A549 (cell line): ENCODE results near the gene DLX6. TPM values are rescaled to one million over a fixed set of nuclear protein-coding genes. Genes with fewer than 3 reads are reported as not detected.

Experiments
- ATAC-seq, 2 experiments: fragments of 200-7000 bp in 1 of 2; fragments of >200 bp in 1 of 2; cut with Nextera tagmentation in 1 of 2; cut with Tn5 transposase in 1 of 2; 3 replicates each; pipeline versions ENCODE4 v1.8.0 to v1.9.1; 2018 to 2020; ENCODE audit warnings: mild to moderate bottlenecking in 1 of 2, moderate library complexity in 1 of 2
- CTCF ChIA-PET: fragments of 300-600 bp; sonication (Branson Sonifier 250); formaldehyde crosslinking; extraction: SDS; loops from one replicate; lab custom pipeline; 2021; ENCODE audit warnings: antibody characterized with exemption, inconsistent platforms; lab: Yijun Ruan, JAX
- POLR2A ChIA-PET: fragments of 350-600 bp; formaldehyde crosslinking; extraction: SDS; loops from one replicate; lab custom pipeline; 2021; ENCODE audit warnings: antibody characterized with exemption, inconsistent platforms; lab: Yijun Ruan, JAX
- DNase-seq, 2 experiments: peaks; one replicate each; pipeline versions ENCODE4 v3.0.0 to v3.0.0-alpha.2; 2011 to 2016; ENCODE audit warnings: low read depth in 1 of 2, low spot score in 1 of 2
- FAIRE-seq: peaks from 2 replicates; lab custom pipeline; 2011; peaks lifted over from hg19 to GRCh38; lab: Jason Lieb, UNC
- H3K27ac ChIP-seq, 2 experiments: fragments of >200 bp; sonication (Bioruptor Twin); formaldehyde crosslinking; 3 replicates each; pipeline ENCODE4 v1.5.1; 2016 to 2017
- H3K4me1 ChIP-seq: fragments of >200 bp; sonication (Bioruptor Twin); formaldehyde crosslinking; 3 replicates; pipeline ENCODE4 v1.6.1; 2016
- H3K4me2 ChIP-seq: fragments of >200 bp; sonication (Bioruptor Twin); formaldehyde crosslinking; 3 replicates; pipeline ENCODE4 v1.6.1; 2016
- H3K4me3 ChIP-seq: fragments of >200 bp; sonication (Bioruptor Twin); formaldehyde crosslinking; 3 replicates; pipeline ENCODE4 v1.5.1; 2016
- H3K9me3 ChIP-seq: fragments of >200 bp; sonication (Bioruptor Twin); formaldehyde crosslinking; 3 replicates; pipeline ENCODE4 v1.6.1; 2016
- BHLHE40 ChIP-seq: IDR thresholded peaks from 2 replicates; pipeline ENCODE4 v1.6.1; 2012; ENCODE audit warnings: low read depth, low read length, inconsistent platforms
- CBX2 ChIP-seq: fragments of 200-600 bp; sonication (generic); IDR thresholded peaks from 2 replicates; pipeline ENCODE4 v1.6.1; 2016; ENCODE audit warnings: low read depth, mild to moderate bottlenecking, borderline replicate concordance
- CBX8 ChIP-seq: fragments of 200-600 bp; sonication (generic); IDR thresholded peaks from 2 replicates; pipeline ENCODE4 v1.6.1; 2016
- CHD2 ChIP-seq: fragments of 150-350 bp; IDR thresholded peaks from 2 replicates; pipeline ENCODE4 v1.6.1; 2014; ENCODE audit warnings: low read length; ENCODE audit not compliant: partially characterized antibody
- CHD4 ChIP-seq: fragments of 200-600 bp; sonication (generic); IDR thresholded peaks from 2 replicates; pipeline ENCODE4 v1.6.1; 2016; ENCODE audit warnings: antibody characterized with exemption, mild to moderate bottlenecking, borderline replicate concordance
- ELK1 ChIP-seq: fragments of 150-350 bp; IDR thresholded peaks from 2 replicates; pipeline ENCODE4 v1.6.1; 2014; ENCODE audit warnings: low read depth, mild to moderate bottlenecking, low read length
- ESRRA ChIP-seq: fragments of 150-350 bp; IDR thresholded peaks from 2 replicates; pipeline ENCODE4 v1.6.1; 2014; ENCODE audit warnings: mild to moderate bottlenecking, low read length, borderline replicate concordance
- GATA3 ChIP-seq: IDR thresholded peaks from 2 replicates; pipeline ENCODE4 v1.6.1; 2012; ENCODE audit warnings: borderline replicate concordance
- HMGXB4 ChIP-seq: fragments of 250-450 bp; sonication (Bioruptor Pico); IDR thresholded peaks from 2 replicates; pipeline ENCODE4 v1.5.0; 2021; ENCODE audit warnings: mild to moderate bottlenecking, moderate library complexity, borderline replicate concordance
- HOXA7 ChIP-seq: fragments of 250-450 bp; sonication (Bioruptor Pico); IDR thresholded peaks from 2 replicates; pipeline ENCODE4 v1.5.0; 2020; ENCODE audit warnings: mild to moderate bottlenecking, moderate library complexity
- KDM5A ChIP-seq: fragments of 200-600 bp; sonication (generic); IDR thresholded peaks from 2 replicates; pipeline ENCODE4 v1.6.1; 2016; ENCODE audit warnings: antibody characterized with exemption, mild to moderate bottlenecking
- MYC ChIP-seq: IDR thresholded peaks from 2 replicates; pipeline ENCODE4 v1.6.1; 2012; ENCODE audit warnings: mild to moderate bottlenecking, inconsistent platforms, low read length, improper control_type of control experiment, borderline replicate concordance
- NR3C1 ChIP-seq: fragments of >200 bp; sonication (Bioruptor Twin); formaldehyde crosslinking; IDR thresholded peaks from 3 replicates; pipeline ENCODE4 v1.6.1; 2017
- PHF8 ChIP-seq: fragments of 200-600 bp; sonication (generic); IDR thresholded peaks from 2 replicates; pipeline ENCODE4 v1.6.1; 2016; ENCODE audit warnings: low read depth, mild to moderate bottlenecking, antibody characterized with exemption, moderate library complexity, borderline replicate concordance
- RAD21 ChIP-seq, 2 experiments: fragments of >200 bp in 1 of 2; sonication (Bioruptor Twin) in 1 of 2; formaldehyde crosslinking in 1 of 2; IDR thresholded peaks in 1 of 2; conservative IDR thresholded peaks in 1 of 2; 2 replicates in 1 of 2; 3 replicates in 1 of 2; pipeline ENCODE4 v1.6.1; 2012 to 2018; ENCODE audit warnings: inconsistent platforms in 1 of 2
- RARB ChIP-seq: fragments of 250-450 bp; sonication (Bioruptor Pico); IDR thresholded peaks from 2 replicates; pipeline ENCODE4 v1.8.0; 2021; ENCODE audit warnings: mild to moderate bottlenecking, moderate library complexity
- RCOR1 ChIP-seq: fragments of 150-350 bp; IDR thresholded peaks from 2 replicates; pipeline ENCODE4 v1.6.1; 2014; ENCODE audit warnings: antibody characterized with exemption, low read length, low read depth
- RFX5 ChIP-seq: fragments of 450-650 bp; IDR thresholded peaks from 2 replicates; pipeline ENCODE4 v1.7.1; 2014; ENCODE audit warnings: antibody characterized with exemption, mild to moderate bottlenecking, moderate library complexity
- RNF2 ChIP-seq: fragments of 200-600 bp; sonication (generic); IDR thresholded peaks from 2 replicates; pipeline ENCODE4 v1.6.1; 2016; ENCODE audit warnings: low read depth, mild to moderate bottlenecking, antibody characterized with exemption, moderate library complexity, borderline replicate concordance
- SMC3 ChIP-seq: fragments of >200 bp; sonication (Bioruptor Twin); formaldehyde crosslinking; IDR thresholded peaks from 3 replicates; pipeline ENCODE4 v1.6.1; 2018; ENCODE audit warnings: inconsistent platforms
- TP53 ChIP-seq: fragments of 250-450 bp; sonication (Bioruptor Pico); IDR thresholded peaks from 2 replicates; pipeline ENCODE4 v1.5.0; 2021; ENCODE audit warnings: mild to moderate bottlenecking, moderate library complexity
- ZSCAN20 ChIP-seq: fragments of 250-450 bp; sonication (Bioruptor Pico); IDR thresholded peaks from 2 replicates; pipeline ENCODE4 v1.8.0; 2022; ENCODE audit warnings: mild to moderate bottlenecking, moderate library complexity
- WGBS: methylation state at CpG from one replicate; pipeline ENCODE4 v1.1.6; 2017; ENCODE audit errors: missing lambda C conversion rate; 5-methylcytosine and 5-hydroxymethylcytosine counted together
- polyA plus RNA-seq, 4 experiments: library from polyadenylated mRNA; depleted of rRNA in 3 of 4; stranded (reverse); fragments of >200 nt; fragmentation: RNase III in 1 of 4; extraction: RNeasy Plus Mini Kit Qiagen cat#74134 plus additional on column Dnase treatment in 1 of 4; gene quantifications; 2 replicates in 3 of 4; 3 replicates in 1 of 4; pipeline ENCODE4 v1.2.3, GENCODE V29; 2011 to 2017
- TF ChIP-seq, protein P1 (sequence below): fragments of 450-650 bp; IDR thresholded peaks from 2 replicates; pipeline ENCODE4 v1.6.1; 2014; ENCODE audit warnings: antibody characterized with exemption

DLX6 gene
- polyA plus RNA-seq, 2 of the 4 experiments (the other 2 are of a cell fraction): not detected

DNA sequence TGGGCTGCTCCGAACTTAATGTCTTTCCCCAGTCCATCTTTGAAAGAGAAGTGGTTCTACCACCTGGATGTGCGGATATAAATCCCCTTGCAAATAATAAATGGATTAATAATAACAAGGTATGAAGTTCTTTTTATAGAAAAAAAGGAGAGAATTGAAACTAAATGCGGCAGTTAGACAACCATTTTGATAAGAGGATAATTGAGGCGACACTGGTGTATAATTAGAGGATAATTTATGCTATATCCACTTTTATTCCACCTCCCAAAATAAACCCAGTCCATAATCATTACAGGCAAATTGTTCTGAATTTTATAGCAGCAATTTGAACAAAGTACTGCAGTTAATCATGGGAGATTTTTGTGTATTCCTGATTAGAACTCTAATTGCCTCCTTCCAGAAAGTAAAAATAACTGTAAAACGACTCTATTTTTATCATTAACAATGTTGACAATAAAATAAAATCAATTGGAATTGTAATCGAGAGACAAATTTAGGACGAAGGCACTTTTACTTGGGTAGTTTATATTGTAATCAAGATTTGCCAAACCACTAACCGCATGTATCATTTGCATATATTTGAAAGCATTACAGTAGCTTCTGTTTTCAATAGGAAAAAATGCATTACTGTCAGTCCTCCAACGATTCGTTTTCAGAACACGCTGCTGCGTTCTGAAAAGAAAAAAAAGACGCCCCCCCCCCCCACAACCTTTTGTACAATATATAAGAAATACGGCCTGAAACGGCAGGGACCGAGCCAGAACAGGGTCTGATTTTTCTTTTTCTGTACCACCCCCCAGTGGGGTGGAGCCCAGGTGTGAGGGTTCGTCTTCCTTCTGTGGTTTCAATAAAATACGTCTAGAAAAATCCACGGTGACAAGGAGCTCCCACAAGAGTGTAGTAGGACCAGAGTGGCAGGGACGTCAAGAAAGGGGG is 838 bp upstream of the DLX6 start:
- H3K4me1 ChIP-seq: 0 out of 3 replicates have a peak, but pooled peaks cover 5% of the 10 kb centered on the region
- POLR2A ChIA-PET: no interaction called here
- ATAC-seq (no peak), FAIRE-seq (no peak), DNase-seq (no peak)
- 48% methylated on average over 20 of the region's 20 CpGs for WGBS
- H3K4me2 ChIP-seq: peak overlapping the region; percentile 100
- 0 out of 6 replicates have a peak overlapping the region, but pooled peaks of 1 of the 2 experiments have one; percentile 39 for H3K27ac ChIP-seq
- CTCF ChIA-PET: interaction anchor here (0.7 to 2.5 kb wide), 2 partner anchors 23 to 1089 kb away, joined by 3 to 9 read pairs; no protein-coding TSS in a partner anchor
- peak overlapping the region; percentile 59 for H3K4me3 ChIP-seq
- no peaks in the 10 kb centered on the region for H3K9me3 ChIP-seq
- TF ChIP-seq CBX8 (peak; percentile 77; the same call in 1 of the 2 replicates), CBX2 (no peak)

GRCh38 chr7:97006055-97006815 is 882 bp downstream of the DLX6 start:
- Histone ChIP-seq H3K4me1 (0 out of 3 replicates have a peak, but pooled peaks cover 5% of the 10 kb centered on the region), H3K4me3 (peak overlapping the region; percentile 59), H3K4me2 (peak overlapping the region; percentile 100), H3K9me3 (no peaks in the 10 kb centered on the region), H3K27ac (peak overlapping the region in 1 of 2 experiments; percentile 42; a peak in 2 of 6 replicates)
- WGBS: 58% methylated on average over 42 of the region's 83 CpGs
- POLR2A ChIA-PET: interaction anchor here (0.6 to 0.7 kb wide), 3 partner anchors 483 to 820 kb away, joined by 3 to 5 read pairs (median 3); no protein-coding TSS in a partner anchor
- DNase-seq: peak; percentile 36 to 56
- no peak for FAIRE-seq
- CTCF ChIA-PET: interaction anchor here (0.6 to 2.5 kb wide), 3 partner anchors 8 to 1141 kb away, joined by 3 to 9 read pairs (median 4); no protein-coding TSS in a partner anchor
- peak; percentile 72 to 89 for ATAC-seq
- no peak for TF ChIP-seq KDM5A
- TF ChIP-seq GATA3: no peak
- no peak for TF ChIP-seq SMC3

DNA sequence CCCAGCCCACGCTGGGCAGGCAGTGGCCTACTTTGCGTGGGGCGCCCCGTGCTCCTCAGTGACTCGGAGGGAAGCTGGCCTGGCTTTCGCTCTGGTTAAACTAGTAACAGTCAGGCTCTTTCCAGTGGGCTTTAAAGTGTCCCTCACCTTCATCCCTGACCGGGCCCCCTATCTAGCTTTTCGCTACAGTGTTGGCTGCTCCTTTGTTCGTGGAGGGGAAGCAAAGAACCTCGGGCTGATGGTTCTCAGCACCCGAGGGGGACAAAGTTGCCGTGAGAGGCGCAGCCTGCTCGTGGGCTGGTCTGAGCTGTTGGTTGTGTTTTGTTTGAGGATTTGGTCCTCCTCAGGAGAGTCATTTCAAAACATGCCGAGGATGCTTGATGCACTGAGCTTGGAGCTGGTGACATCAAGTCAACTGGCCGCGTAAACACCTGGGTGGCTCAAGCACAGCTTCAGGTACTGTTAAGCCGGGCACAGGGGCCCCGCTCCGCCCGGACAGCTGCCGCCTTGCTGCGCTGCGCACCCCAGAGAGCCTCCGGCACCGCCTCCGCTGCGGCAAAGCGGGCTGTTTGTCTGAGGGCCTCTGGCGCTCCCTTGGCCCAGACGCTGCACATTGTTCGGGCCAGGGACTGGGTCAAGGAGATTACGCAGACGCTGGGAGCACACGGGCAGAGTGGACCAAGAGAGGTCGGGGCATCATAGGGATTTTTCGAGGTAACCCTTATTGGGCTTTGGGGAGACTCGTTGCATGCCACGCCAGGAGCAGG is 1.6 kb downstream of the DLX6 start:
- Histone ChIP-seq H3K4me3 (no peak overlapping the region), H3K4me1 (0 out of 3 replicates have a peak, but pooled peaks cover 5% of the 10 kb centered on the region), H3K4me2 (peak overlapping the region; percentile 100; the same call in 2 of the 3 replicates), H3K27ac (no peak overlapping the region), H3K9me3 (no peaks in the 10 kb centered on the region)
- POLR2A ChIA-PET: no interaction called here
- DNase-seq (no peak), FAIRE-seq (no peak), ATAC-seq (no peak)
- WGBS: 88% methylated on average over 38 of the region's 39 CpGs
- TF ChIP-seq CBX2: no peak
- TF ChIP-seq RNF2: no peak
- TF ChIP-seq RCOR1: no peak
- TF ChIP-seq CHD4: no peak
- TF ChIP-seq CHD2: no peak
- TF ChIP-seq RFX5: no peak
- TF ChIP-seq HMGXB4 (CRISPR knock-in tag): no peak
- no peak for TF ChIP-seq MYC
- no peak for TF ChIP-seq TP53 (CRISPR knock-in tag)
- no peak for TF ChIP-seq ESRRA
- no peak for TF ChIP-seq BHLHE40
- TF ChIP-seq, protein P1, sequence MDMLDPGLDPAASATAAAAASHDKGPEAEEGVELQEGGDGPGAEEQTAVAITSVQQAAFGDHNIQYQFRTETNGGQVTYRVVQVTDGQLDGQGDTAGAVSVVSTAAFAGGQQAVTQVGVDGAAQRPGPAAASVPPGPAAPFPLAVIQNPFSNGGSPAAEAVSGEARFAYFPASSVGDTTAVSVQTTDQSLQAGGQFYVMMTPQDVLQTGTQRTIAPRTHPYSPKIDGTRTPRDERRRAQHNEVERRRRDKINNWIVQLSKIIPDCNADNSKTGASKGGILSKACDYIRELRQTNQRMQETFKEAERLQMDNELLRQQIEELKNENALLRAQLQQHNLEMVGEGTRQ: no peak
- TF ChIP-seq ZSCAN20: no peak
- TF ChIP-seq RARB (CRISPR knock-in tag): no peak
- no peak for TF ChIP-seq PHF8
- no peak for TF ChIP-seq ELK1
- TF ChIP-seq NR3C1: no peak
- no peak for TF ChIP-seq RAD21 (conservative IDR thresholded peaks at IDR 0.05 in 1 of 2, IDR thresholded peaks at IDR 0.05 in 1 of 2)
- no peak for TF ChIP-seq HOXA7
- no peak for TF ChIP-seq CBX8
- CTCF ChIA-PET: interaction anchor here (0.6 to 2.5 kb wide), 4 partner anchors 9 to 1142 kb away, joined by 3 to 9 read pairs (median 4); no protein-coding TSS in a partner anchor
